ENCODE data around the gene SUFU.
"Not testable (repeated sequence)": the region's sequence is repeated elsewhere in the genome, so short reads cannot be mapped to it uniquely, and the experiment has no call there.

Gene SUFU

GRCh38 chr10:102503264-102504178 is at the start of gene SUFU:
SUFU (plus strand) TSS chr10:102503972; CDS start chr10:102504153, 181 bp downstream.
- TF ChIP-seq POLR2A (IDR thresholded peaks at IDR 0.05; ENCODE audit: low read length) = peak; percentile 39
- TF ChIP-seq GATA1 (IDR thresholded peaks at IDR 0.05; ENCODE audit: low read depth, low read length) = no peak
- peak; percentile 99 to 100 for DNase-seq

GRCh38 chr10:102454662-102455487 is 48.9 kb upstream of the SUFU start:
- DNase-seq = not testable (repeated sequence)

- DNase-seq = peak; percentile 78 to 89
- TF ChIP-seq GATA1 (IDR thresholded peaks at IDR 0.05; ENCODE audit: low read depth, low read length) (no peak), POLR2A (IDR thresholded peaks at IDR 0.05; ENCODE audit: low read length) (peak; percentile 32)
These were observed 47.8 kb upstream of the SUFU start for GRCh38 chr10:102455893-102456471.

GRCh38 chr10:102457591-102458150 is 46.1 kb upstream of the SUFU start:
- TF ChIP-seq GATA1 (IDR thresholded peaks at IDR 0.05; ENCODE audit: low read depth, low read length) = no peak
- TF ChIP-seq POLR2A (IDR thresholded peaks at IDR 0.05; ENCODE audit: low read length) = no peak
- no peak for DNase-seq

- no peak for TF ChIP-seq GATA1 (IDR thresholded peaks at IDR 0.05; ENCODE audit: low read depth, low read length)
- TF ChIP-seq POLR2A (IDR thresholded peaks at IDR 0.05; ENCODE audit: low read length) = no peak
- no peak for DNase-seq
These were observed 45.1 kb upstream of the SUFU start for GRCh38 chr10:102458656-102459055.

GRCh38 chr10:102460836-102461186 is 43.0 kb upstream of the SUFU start:
- no peak for DNase-seq
- TF ChIP-seq POLR2A (IDR thresholded peaks at IDR 0.05; ENCODE audit: low read length) (no peak), GATA1 (IDR thresholded peaks at IDR 0.05; ENCODE audit: low read depth, low read length) (no peak)

- no peak for TF ChIP-seq GATA1 (IDR thresholded peaks at IDR 0.05; ENCODE audit: low read depth, low read length)
- TF ChIP-seq POLR2A (IDR thresholded peaks at IDR 0.05; ENCODE audit: low read length) = no peak
- peak; percentile 91 to 95 for DNase-seq
These were observed 42.4 kb upstream of the SUFU start for GRCh38 chr10:102461187-102462054.

- DNase-seq = no peak
- no peak for TF ChIP-seq GATA1 (IDR thresholded peaks at IDR 0.05; ENCODE audit: low read depth, low read length)
These were observed 41.2 kb upstream of the SUFU start for GRCh38 chr10:102462512-102463054.

GRCh38 chr10:102463983-102464382 is 39.8 kb upstream of the SUFU start:
- TF ChIP-seq POLR2A (IDR thresholded peaks at IDR 0.05; ENCODE audit: low read length) = no peak
- no peak for TF ChIP-seq GATA1 (IDR thresholded peaks at IDR 0.05; ENCODE audit: low read depth, low read length)

GRCh38 chr10:102465466-102465865 is 38.3 kb upstream of the SUFU start:
- no peak for DNase-seq
- TF ChIP-seq GATA1 (IDR thresholded peaks at IDR 0.05; ENCODE audit: low read depth, low read length) = no peak
- TF ChIP-seq POLR2A (IDR thresholded peaks at IDR 0.05; ENCODE audit: low read length) = no peak

More at GRCh38 chr10:102463983-102464382, 39.8 kb upstream of the SUFU start:
- no peak for DNase-seq

- no peak for TF ChIP-seq GATA1 (IDR thresholded peaks at IDR 0.05; ENCODE audit: low read depth, low read length)
- no peak for TF ChIP-seq POLR2A (IDR thresholded peaks at IDR 0.05; ENCODE audit: low read length)
- no peak for DNase-seq
These were observed 36.5 kb upstream of the SUFU start for GRCh38 chr10:102467318-102467717.

- TF ChIP-seq GATA1 (IDR thresholded peaks at IDR 0.05; ENCODE audit: low read depth, low read length) (no peak), POLR2A (IDR thresholded peaks at IDR 0.05; ENCODE audit: low read length) (no peak)
- peak in 1 of 2 experiments; percentile 26 for DNase-seq
These were observed 35.8 kb upstream of the SUFU start for GRCh38 chr10:102467971-102468438.

- TF ChIP-seq POLR2A (IDR thresholded peaks at IDR 0.05; ENCODE audit: low read length) (no peak), GATA1 (IDR thresholded peaks at IDR 0.05; ENCODE audit: low read depth, low read length) (no peak)
- no peak for DNase-seq
These were observed 35.1 kb upstream of the SUFU start for GRCh38 chr10:102468683-102469082.

Data from erythroblast (primary cell).